SH-SY5Y (cell line): Measurements from ENCODE around the gene SGPP2.
A peak's percentile ranks its signal among the peaks of the same experiment; 100 is the strongest.

Source experiments
- GATA2 ChIP-seq: IDR thresholded peaks from 2 replicates; pipeline ENCODE4 v1.6.1; 2011; ENCODE audit warnings: mild to moderate bottlenecking, low read depth, low read length
- GATA3 ChIP-seq: IDR thresholded peaks from 2 replicates; pipeline ENCODE4 v1.6.1; 2011; ENCODE audit warnings: low read depth, mild to moderate bottlenecking, low read length, moderate library complexity

SGPP2 gene

DNA sequence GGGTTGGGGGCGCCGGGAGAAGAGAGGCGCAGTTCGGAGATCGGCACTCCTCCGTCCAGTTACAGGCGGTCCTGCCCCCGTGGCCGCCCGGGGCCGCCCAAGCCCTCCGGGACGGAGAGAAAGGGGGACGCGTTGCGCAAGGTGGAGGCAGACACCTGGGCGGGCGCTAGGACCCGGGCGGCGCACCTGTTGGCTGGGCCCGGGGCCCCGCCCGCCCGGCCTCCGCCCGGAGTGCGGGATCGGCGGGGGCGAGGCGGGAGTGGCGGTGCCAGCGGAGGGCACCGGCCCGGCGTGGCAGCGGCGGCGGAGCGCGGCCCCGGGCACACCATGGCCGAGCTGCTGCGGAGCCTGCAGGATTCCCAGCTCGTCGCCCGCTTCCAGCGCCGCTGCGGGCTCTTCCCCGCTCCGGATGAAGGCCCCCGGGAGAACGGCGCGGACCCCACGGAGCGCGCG, at the start of gene SGPP2:
SGPP2 (plus strand) TSS at position 268 of the 453 bp plus-strand sequence; CDS start at position 328, 60 bp downstream.
- no peak for TF ChIP-seq GATA3
- no peak for TF ChIP-seq GATA2

DNA sequence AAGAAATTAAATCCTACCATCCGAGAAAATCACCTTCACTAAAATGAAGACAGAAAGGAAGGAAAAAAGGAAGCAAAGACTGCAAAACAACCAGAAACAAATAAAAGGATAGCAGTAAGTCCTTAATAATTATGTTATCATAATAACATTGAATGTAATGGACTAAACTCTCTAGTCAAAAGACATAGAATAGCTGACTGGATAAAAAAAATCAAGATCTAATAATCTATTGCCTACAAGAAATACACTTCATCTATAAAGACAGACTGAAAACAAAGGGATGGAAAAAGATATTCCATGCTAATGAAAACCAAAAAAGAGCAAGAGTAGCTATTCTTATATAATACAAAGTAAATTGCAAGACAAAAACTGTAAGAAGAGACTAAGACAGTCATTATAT, 48.5 kb upstream of the SGPP2 start:
- TF ChIP-seq GATA3 (no peak), GATA2 (no peak)

- no peak for TF ChIP-seq GATA2
- no peak for TF ChIP-seq GATA3
Observed at GRCh38 chr2:222380456-222380855, 43.9 kb upstream of the SGPP2 start.

DNA sequence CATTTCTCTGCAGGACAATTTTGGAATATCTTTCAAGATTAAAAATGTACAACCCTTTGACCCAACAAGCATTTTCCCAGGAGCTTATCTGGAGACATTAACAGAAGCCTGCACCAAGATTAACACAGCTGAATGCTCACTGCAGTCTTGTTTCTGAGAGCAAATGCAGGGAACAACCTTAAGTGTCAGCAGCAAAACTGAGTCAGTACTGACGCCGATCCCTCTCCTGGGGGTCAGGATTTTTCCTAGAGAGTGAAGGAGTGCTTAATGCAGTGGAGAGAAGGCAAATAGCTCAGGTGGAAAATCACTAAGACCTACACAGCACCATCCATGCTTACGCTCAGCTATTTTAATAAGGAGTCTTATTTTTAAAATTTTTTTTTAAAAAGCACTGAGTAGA, 42.8 kb upstream of the SGPP2 start:
- TF ChIP-seq GATA2, result no peak
- TF ChIP-seq GATA3, result no peak

GRCh38 chr2:222383255-222383654, 41.1 kb upstream of the SGPP2 start:
- TF ChIP-seq GATA2, result no peak
- TF ChIP-seq GATA3, result no peak

GRCh38 chr2:222391743-222392285, 32.5 kb upstream of the SGPP2 start:
- no peak for TF ChIP-seq GATA2
- TF ChIP-seq GATA3, result no peak

DNA sequence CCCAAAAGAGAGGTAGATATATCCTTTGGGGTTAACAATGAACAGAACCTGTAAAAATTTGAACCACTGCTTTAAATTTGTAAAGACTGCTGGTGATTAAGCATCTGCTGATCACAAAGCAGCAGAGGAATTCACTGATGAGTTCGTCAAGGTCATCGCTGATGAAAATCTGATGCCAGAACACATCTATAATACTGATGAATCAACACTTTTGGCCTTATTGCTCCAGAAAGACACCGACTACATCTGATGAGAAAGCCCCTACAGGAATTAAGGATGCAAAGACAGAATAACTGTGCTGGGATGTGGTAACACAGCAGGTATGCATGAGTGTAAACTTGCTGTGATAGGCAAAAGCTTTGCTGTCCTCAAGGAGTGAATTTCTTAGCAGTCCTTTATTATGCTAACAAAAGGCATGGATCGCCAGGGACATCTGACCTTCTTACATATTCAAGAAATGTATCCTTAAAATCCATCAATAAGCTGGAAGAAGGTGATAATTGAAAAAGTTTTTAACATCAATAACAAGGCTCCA, 30.5 kb upstream of the SGPP2 start:
- TF ChIP-seq GATA2 (no peak), GATA3 (no peak)

GRCh38 chr2:222398446-222398885, 25.9 kb upstream of the SGPP2 start:
- TF ChIP-seq GATA3 (no peak), GATA2 (no peak)

GRCh38 chr2:222399038-222399783, 25.1 kb upstream of the SGPP2 start:
- TF ChIP-seq GATA2, result peak; percentile 91
- peak; percentile 89 for TF ChIP-seq GATA3

DNA sequence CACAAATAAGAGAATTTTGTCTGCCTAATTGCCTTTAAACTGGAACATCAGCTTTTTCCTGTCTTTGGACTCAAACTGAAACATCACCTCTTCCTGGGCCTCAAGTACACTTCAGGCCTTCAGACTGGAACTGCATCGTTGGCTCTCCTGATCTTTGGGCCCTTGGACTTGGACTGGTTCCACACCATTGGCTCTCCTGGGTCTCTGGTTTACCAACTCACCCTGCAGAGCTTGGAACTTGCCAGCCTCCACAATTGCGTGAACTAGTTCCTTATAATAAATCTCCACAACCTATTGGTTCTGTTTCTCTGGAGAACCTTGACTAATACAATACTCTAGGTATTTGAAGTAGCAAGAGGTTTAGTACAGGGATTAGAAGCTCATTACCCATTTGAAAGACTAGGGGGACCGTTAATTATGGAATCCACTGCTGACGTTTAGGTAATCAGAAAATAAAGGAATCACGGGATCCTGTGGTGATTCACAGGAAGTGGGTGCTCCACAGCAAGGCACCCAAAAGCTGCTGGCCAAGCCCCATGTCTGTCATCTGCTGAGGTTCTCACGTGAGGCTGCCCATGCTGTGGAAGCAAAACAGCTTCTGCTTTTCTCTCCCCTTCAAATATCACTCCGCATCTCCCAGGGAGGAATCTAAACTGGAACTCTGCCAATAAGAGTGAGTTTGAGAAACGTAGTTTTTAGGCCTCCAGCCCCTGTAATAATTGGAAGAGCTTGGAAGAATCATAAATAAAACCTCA, 20.0 kb upstream of the SGPP2 start:
- no peak for TF ChIP-seq GATA2

DNA sequence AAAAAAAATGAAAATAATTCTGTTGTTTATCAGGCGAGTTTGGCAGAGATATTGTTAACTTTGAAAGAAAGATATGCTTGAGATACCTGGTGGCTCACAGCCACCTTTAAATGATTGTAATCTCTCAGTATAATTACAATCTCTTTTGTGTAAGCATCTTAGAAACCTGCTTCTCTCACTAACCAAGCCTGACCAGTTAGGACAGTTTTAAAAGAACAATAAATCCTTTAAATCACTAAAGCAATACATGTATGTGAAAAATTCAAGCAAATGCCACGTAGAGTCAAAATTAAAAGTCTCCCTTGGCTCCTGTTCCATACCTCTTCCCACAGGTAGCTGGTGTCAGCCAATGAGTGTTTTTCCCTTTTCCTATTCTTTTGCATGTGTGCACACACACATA, 15.7 kb upstream of the SGPP2 start:
- no peak for TF ChIP-seq GATA2
- no peak for TF ChIP-seq GATA3

DNA sequence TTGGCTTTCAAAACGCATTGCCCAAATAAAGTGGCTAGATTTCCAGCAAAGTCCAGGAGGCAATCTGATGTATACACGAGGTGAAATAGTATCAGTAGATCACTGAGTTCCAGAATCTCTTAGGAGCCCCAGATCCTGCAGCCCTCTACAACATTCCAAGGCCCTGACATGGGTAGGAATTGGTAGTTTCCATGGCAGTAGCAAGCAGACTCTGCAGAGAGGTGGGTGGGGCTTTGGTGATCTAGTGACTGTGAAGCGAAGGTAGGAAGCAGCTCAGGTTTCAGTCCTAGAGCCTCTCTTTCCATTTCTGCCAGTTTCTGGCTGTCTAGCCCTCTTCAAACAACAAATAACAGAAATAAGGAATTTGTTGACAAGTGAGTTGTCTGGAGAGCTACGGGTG, 13.8 kb upstream of the SGPP2 start:
- TF ChIP-seq GATA2 (no peak), GATA3 (no peak)

DNA sequence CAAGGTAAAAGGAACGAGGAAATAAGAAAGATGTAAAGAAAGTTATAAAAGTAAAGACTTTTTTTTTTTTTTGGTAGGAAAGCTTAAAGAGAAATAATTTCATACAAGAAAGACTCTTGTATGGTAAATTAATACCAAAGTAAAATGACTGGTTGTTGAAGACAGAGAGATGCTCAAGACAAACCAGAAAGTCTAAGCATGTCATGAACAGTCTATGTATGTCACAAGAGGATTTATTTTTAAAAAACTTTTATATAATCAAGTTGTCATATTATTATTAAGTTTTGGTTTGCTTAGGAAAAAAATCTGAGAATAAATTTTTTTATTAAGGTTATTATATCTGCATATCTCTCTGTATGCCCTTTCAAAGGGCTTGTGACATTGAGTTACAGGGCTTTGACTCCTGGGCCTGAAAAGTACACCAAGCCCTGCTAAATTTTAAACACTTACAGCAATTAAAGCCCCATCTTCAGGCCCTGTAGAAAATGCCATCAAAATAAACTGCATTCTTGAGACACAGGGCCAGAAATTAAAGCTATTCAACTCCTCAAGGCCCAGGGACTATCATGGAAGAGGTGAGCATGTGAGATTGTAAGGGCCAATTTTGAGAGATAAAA, 10.9 kb upstream of the SGPP2 start:
- TF ChIP-seq GATA3, result no peak
- TF ChIP-seq GATA2, result no peak

DNA sequence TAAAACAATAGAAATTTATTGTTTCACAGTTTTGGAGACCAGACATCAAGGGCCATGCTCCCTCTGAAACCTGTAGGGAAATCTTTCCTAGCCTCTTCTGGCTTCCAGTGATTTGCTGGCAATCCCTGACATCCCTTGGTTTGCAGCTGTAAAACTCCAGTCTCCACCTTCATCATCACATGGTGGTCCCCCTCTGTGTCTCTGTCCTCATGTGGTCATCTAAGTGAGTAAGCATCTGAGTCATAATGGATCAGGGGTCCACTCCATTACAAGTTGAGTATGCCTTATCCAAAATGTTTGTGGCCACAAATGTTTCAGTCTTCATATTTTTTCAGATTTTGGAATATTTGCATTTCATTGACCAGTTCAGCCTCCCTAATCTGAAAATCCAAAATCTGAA, 5.6 kb upstream of the SGPP2 start:
- TF ChIP-seq GATA3, result no peak
- no peak for TF ChIP-seq GATA2

DNA sequence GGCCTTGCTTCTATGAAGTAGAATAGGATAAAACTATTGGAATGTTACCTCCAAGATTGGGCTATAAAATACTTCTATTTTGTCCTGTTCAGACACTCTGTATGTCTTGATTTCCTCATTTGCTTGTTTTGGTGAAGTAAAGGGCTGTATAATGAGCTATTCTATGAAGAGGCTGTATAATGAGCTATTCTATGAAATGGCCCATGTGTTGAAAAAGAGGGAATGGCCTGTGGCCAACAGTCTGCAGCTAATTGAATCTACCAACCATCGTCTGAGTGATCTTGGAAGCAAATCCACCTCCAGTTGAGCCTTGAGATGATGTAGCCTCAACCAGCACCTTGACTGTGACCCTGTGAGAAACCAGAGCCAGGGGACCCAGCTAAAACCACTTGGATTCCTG, 3.8 kb upstream of the SGPP2 start:
- TF ChIP-seq GATA3 (no peak), GATA2 (no peak)
